ENCODE results near the gene PSMB1. TPM values are rescaled to one million over a fixed set of nuclear protein-coding genes. Genes with fewer than 3 reads are reported as not detected.

Gene PSMB1
- total RNA-seq, 1 experiment from 2014 or later: 282 TPM

- intact Hi-C loops (cut with micrococcal nuclease): no loop called here
- Histone ChIP-seq H3K4me1 (ENCODE audit: control insufficient read depth in 1 of 2, insufficient read depth in 2 of 2, low read length in 2 of 2) (peaks cover 0 to 14% of the 10 kb centered on the region in 2 experiments; a peak in 1 of 4 replicates), H3K4me2 (ENCODE audit: low read length) (peak within 1 kb of the TSS; percentile 95), H3K9me3 (ENCODE audit: control insufficient read depth in 1 of 2, insufficient read depth in 1 of 2, low read depth in 1 of 2, low read length in 2 of 2) (no peaks in the 10 kb centered on the region), H3K9ac (ENCODE audit: low read length) (peak within 1 kb of the TSS; percentile 89), H3K4me3 (replicated peaks in 1 of 2; ENCODE audit: low read depth in 1 of 2, low read length in 2 of 2) (peak within 1 kb of the TSS; percentile 81 to 97), H3K27me3 (ENCODE audit: insufficient read depth, low read length) (no peaks in the 10 kb centered on the region), H3K27ac (ENCODE audit: low read depth, low read length) (peak within 1 kb of the TSS; percentile 82), H3K9me2 (ENCODE audit: insufficient read depth) (no peaks in the 10 kb centered on the region), H3K36me3 (ENCODE audit: control insufficient read depth in 1 of 2, insufficient read depth in 2 of 2, low read length in 2 of 2) (peaks cover 12 to 22% of the 10 kb centered on the region in 2 experiments; a peak in 2 of 4 replicates), H4K20me1 (ENCODE audit: insufficient read depth) (no peaks in the 10 kb centered on the region), H3K79me2 (ENCODE audit: insufficient read depth, low read length) (peaks cover 37% of the 10 kb centered on the region), H2AFZ (ENCODE audit: low read depth, low read length, poor library complexity, severe bottlenecking) (peak within 1 kb of the TSS; percentile 77)
- RAD21 ChIA-PET (ENCODE audit: low non-redundant PET in 1 of 2, low total read pairs in 2 of 2, uncharacterized antibody in 2 of 2, unreplicated experiment in 2 of 2): no interaction called here
- BruUV-seq (replicated peaks): no TSS peak
- ATAC-seq (peak; percentile 95), DNase-seq (ENCODE audit: low read depth, low spot score) (peak; percentile 79)
- POLR2A ChIA-PET: interaction anchor here (1.1 to 1.4 kb wide), 2 partner anchors 9 to 30 kb away, joined by 3 to 5 read pairs; partner anchors contain the start of gene TBP
- CTCF ChIA-PET: interaction anchor here (1.6 kb wide), 1 partner anchor 9 kb away, joined by 7 read pairs; no protein-coding TSS in a partner anchor
- TF ChIP-seq EGR1 (IDR thresholded peaks at IDR 0.05; ENCODE audit: low read depth): no peak
- TF ChIP-seq YY1 (IDR thresholded peaks at IDR 0.05; ENCODE audit: extremely low read depth, insufficient replicate concordance, low read depth, low read length): peak; percentile 87
- TF ChIP-seq CBX3 (IDR thresholded peaks at IDR 0.05; ENCODE audit: low read depth): peak; percentile 66; the same call in 1 of the 2 replicates
- TF ChIP-seq MAX (IDR thresholded peaks at IDR 0.05): peak; percentile 93
- peak; percentile 94 for TF ChIP-seq POLR2AphosphoS5 (IDR thresholded peaks at IDR 0.05; ENCODE audit: low read depth, low read length)
- no peak for TF ChIP-seq FOSL1 (IDR thresholded peaks at IDR 0.05; ENCODE audit: low read depth)
- no peak for TF ChIP-seq ATF3 (IDR thresholded peaks at IDR 0.05)
- peak; percentile 59 for TF ChIP-seq SP1 (IDR thresholded peaks at IDR 0.05; ENCODE audit: low read depth)
- TF ChIP-seq RAD21 (IDR thresholded peaks at IDR 0.05; ENCODE audit: low read depth): no peak
- no peak for TF ChIP-seq EZH2phosphoT487 (IDR thresholded peaks at IDR 0.05; ENCODE audit: borderline replicate concordance)
- no peak for TF ChIP-seq SRF (IDR thresholded peaks at IDR 0.05; ENCODE audit: low read depth)
- TF ChIP-seq EZH2 (IDR thresholded peaks at IDR 0.05): no peak
- TF ChIP-seq TCF7L2 (IDR thresholded peaks at IDR 0.05; ENCODE audit: borderline replicate concordance, extremely low read depth, insufficient read depth, insufficient read length): no peak
- peak; percentile 14 for TF ChIP-seq ZBTB33 (IDR thresholded peaks at IDR 0.05; ENCODE audit: extremely low read depth, insufficient replicate concordance, low read length)
- TF ChIP-seq SIN3A (IDR thresholded peaks at IDR 0.05; ENCODE audit: low read depth): peak; percentile 84; the same call in 1 of the 2 replicates
- no peak for TF ChIP-seq JUND (IDR thresholded peaks at IDR 0.05)
- no peak for TF ChIP-seq CEBPB (IDR thresholded peaks at IDR 0.05; ENCODE audit: low read depth)
- no peak for TF ChIP-seq CTCF (IDR thresholded peaks at IDR 0.05 in 2 of 3, conservative IDR thresholded peaks at IDR 0.05 in 1 of 3; ENCODE audit: borderline replicate concordance in 1 of 3, insufficient read depth in 1 of 3, low read depth in 2 of 3, low read length in 2 of 3)
- TF ChIP-seq POLR2A (IDR thresholded peaks at IDR 0.05; ENCODE audit: borderline replicate concordance, extremely low read depth, insufficient read depth, insufficient read length): peak; percentile 87
- TF ChIP-seq ZNF274 (IDR thresholded peaks at IDR 0.05; ENCODE audit: low read depth, low read length): no peak
Measured at GRCh38 chr6:170584181-170584953, 31.3 kb upstream of the PSMB1 start, which contains the start of gene PDCD2. Gene PDCD2, minus strand, starts transcription at chr6:170584637. Its CDS starts 56 bp downstream, at chr6:170584581.

All from HCT116 (cell line).